ENCODE data around the gene NKAIN2. TPM values are rescaled to one million over a fixed set of nuclear protein-coding genes. Genes with fewer than 3 reads are reported as not detected.

NKAIN2 gene
- total RNA-seq, 2 donors from 2014 or later = not detected

- no peak for ATAC-seq
- Mint-ChIP-seq H3K27me3 (no peaks in the 10 kb centered on the region), H3K4me3 (no peak overlapping the region)
These were observed 961.6 kb downstream of the NKAIN2 start for GRCh38 chr6:124765280-124765679.

GRCh38 chr6:124768224-124768623 lies 964.6 kb downstream of the NKAIN2 start:
- H3K36me3 Mint-ChIP-seq = no peaks in the 10 kb centered on the region
- ATAC-seq = no peak
- no peaks in the 10 kb centered on the region for H3K4me1 Mint-ChIP-seq (ENCODE audit: low read depth in 2 of 2)
- H3K27ac Mint-ChIP-seq = no peak overlapping the region
- no peak for DNase-seq (ENCODE audit: low spot score)
- no peak overlapping the region for H3K4me3 Mint-ChIP-seq
- no peaks in the 10 kb centered on the region for H3K27me3 Mint-ChIP-seq
- no peaks in the 10 kb centered on the region for H3K9me3 Mint-ChIP-seq

More at GRCh38 chr6:124765280-124765679, 961.6 kb downstream of the NKAIN2 start:
- Mint-ChIP-seq H3K4me1 (ENCODE audit: low read depth in 2 of 2) (no peaks in the 10 kb centered on the region), H3K36me3 (no peaks in the 10 kb centered on the region), H3K9me3 (no peaks in the 10 kb centered on the region), H3K27ac (no peak overlapping the region)
- DNase-seq (ENCODE audit: low spot score) = no peak

DNA sequence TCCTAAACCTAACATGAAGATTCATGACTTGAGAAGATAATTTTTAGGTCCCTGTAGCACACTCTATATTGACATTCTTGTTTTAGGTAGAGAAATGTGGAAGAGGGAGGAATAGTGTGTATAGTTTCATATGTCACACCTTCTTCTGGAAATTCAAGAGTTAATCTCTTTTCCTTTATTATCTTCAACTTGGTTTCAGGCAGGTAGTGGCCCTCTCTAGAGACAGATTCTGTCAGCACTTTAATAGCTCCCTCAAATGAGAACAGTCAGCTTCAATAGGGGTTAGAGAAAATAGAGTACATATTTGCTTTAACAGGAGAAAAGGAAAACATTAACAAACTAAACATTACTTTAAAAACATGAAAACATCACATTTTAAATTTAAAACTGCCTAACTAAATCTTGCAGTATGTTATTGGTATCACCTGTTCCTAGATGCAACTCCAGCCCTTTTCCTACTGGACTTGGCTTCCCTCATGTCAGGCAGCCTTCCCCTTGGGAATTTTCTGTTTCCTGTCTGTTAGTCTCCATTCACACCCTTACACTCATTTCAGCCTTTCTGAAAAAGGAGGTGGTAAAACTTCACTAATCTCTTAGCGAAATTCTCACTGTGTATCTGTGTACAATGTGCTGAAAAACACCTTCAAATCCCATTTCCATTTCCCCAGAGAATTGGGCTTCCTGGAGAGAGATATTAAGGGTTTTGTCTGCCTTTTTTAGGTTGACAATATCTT lies 966.3 kb downstream of the NKAIN2 start:
- ATAC-seq (no peak), DNase-seq (ENCODE audit: low spot score) (no peak)
- no peaks in the 10 kb centered on the region for H3K36me3 Mint-ChIP-seq
- H3K4me1 Mint-ChIP-seq (ENCODE audit: low read depth in 2 of 2) = no peaks in the 10 kb centered on the region
- H3K27me3 Mint-ChIP-seq = no peaks in the 10 kb centered on the region
- no peaks in the 10 kb centered on the region for H3K9me3 Mint-ChIP-seq
- no peak overlapping the region for H3K4me3 Mint-ChIP-seq
- H3K27ac Mint-ChIP-seq = no peak overlapping the region

- no peak overlapping the region for H3K4me3 Mint-ChIP-seq
- no peaks in the 10 kb centered on the region for H3K27me3 Mint-ChIP-seq
- no peak overlapping the region for H3K27ac Mint-ChIP-seq
- ATAC-seq (no peak), DNase-seq (ENCODE audit: low spot score) (no peak)
- no peaks in the 10 kb centered on the region for H3K4me1 Mint-ChIP-seq (ENCODE audit: low read depth in 2 of 2)
- H3K36me3 Mint-ChIP-seq = no peaks in the 10 kb centered on the region
- no peaks in the 10 kb centered on the region for H3K9me3 Mint-ChIP-seq
These were observed 967.1 kb downstream of the NKAIN2 start for GRCh38 chr6:124770784-124771183.

GRCh38 chr6:124772733-124773319 lies 969.2 kb downstream of the NKAIN2 start:
- H3K27ac Mint-ChIP-seq = no peak overlapping the region
- DNase-seq (ENCODE audit: low spot score) (no peak), ATAC-seq (no peak)

DNA sequence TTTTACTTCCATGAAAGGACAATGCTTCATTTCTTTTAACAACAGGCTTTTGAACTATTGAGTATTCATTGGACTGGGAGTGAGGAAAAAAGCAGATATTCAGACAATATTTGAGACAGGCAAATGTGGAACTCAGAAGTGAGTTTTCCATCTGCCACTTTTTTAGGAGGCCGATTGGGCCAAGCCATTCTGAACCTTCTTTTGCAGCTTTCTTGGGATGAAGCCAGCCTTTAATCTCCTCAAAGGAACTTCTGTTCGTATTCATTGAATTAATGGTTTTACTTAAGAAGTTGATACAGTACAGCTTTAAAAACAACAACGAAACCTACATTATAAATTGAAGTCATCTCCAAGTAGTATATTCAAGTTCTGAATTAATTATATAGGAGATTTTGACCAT lies 971.5 kb downstream of the NKAIN2 start:
- DNase-seq (ENCODE audit: low spot score) = no peak
- Mint-ChIP-seq H3K27me3 (no peaks in the 10 kb centered on the region), H3K4me1 (ENCODE audit: low read depth in 2 of 2) (no peaks in the 10 kb centered on the region), H3K4me3 (no peak overlapping the region), H3K36me3 (no peaks in the 10 kb centered on the region), H3K27ac (no peak overlapping the region), H3K9me3 (peaks cover 4% of the 10 kb centered on the region)
- ATAC-seq = no peak

More at GRCh38 chr6:124772733-124773319, 969.2 kb downstream of the NKAIN2 start:
- no peaks in the 10 kb centered on the region for H3K4me1 Mint-ChIP-seq (ENCODE audit: low read depth in 2 of 2)
- H3K4me3 Mint-ChIP-seq = no peak overlapping the region
- H3K27me3 Mint-ChIP-seq = no peaks in the 10 kb centered on the region
- H3K36me3 Mint-ChIP-seq = no peaks in the 10 kb centered on the region
- no peaks in the 10 kb centered on the region for H3K9me3 Mint-ChIP-seq

DNA sequence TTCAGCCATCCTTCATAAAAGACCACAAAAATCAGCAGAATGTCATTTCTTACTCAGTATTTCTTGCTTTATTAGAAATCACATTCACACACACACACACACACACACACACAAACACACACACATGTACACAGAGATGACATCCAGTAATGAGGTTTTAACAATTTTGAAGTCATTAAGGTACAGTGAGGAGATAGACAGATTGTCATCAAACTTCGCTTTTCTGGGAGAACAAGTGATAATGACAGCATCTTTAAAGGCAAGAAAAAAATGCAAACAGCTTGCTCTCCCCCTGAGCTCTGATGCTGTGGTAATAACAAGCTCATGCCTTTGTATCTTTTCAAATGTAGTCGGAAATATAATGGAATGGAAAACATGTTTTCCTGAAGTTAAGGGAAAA lies 974.2 kb downstream of the NKAIN2 start:
- ATAC-seq = no peak
- Mint-ChIP-seq H3K27me3 (no peaks in the 10 kb centered on the region), H3K36me3 (no peaks in the 10 kb centered on the region), H3K4me3 (no peak overlapping the region), H3K27ac (no peak overlapping the region), H3K9me3 (peaks cover 4% of the 10 kb centered on the region), H3K4me1 (ENCODE audit: low read depth in 2 of 2) (no peaks in the 10 kb centered on the region)
- DNase-seq (ENCODE audit: low spot score) = no peak

DNA sequence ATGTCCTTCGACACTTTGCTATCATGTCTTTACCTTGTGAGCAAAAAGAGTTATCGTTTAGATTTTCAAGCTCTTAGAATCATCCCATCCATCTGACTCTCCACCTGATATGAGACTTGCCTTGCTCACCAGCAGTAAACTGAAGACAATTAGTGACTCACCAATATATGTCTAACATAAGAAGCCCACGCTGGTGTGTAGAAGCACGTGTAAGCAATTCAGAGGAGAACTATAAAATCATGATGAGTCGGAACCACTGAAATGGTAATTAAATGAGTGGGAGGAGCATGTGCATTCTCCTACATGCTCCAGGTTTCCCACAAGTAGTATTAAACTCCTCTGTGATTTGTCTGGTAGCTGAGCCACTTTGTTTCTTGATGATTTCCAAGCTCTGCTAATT lies 977.0 kb downstream of the NKAIN2 start:
- Mint-ChIP-seq H3K9me3 (peaks cover 4% of the 10 kb centered on the region), H3K4me3 (no peak overlapping the region), H3K27me3 (peaks cover 0 to 2% of the 10 kb centered on the region in 2 donors), H3K36me3 (no peaks in the 10 kb centered on the region), H3K27ac (no peak overlapping the region), H3K4me1 (ENCODE audit: low read depth in 2 of 2) (no peaks in the 10 kb centered on the region)
- DNase-seq (ENCODE audit: low spot score) (no peak), ATAC-seq (no peak)

GRCh38 chr6:124783344-124783743 lies 979.7 kb downstream of the NKAIN2 start:
- H3K27ac Mint-ChIP-seq = no peak overlapping the region
- DNase-seq (ENCODE audit: low spot score) (no peak), ATAC-seq (no peak)

DNA sequence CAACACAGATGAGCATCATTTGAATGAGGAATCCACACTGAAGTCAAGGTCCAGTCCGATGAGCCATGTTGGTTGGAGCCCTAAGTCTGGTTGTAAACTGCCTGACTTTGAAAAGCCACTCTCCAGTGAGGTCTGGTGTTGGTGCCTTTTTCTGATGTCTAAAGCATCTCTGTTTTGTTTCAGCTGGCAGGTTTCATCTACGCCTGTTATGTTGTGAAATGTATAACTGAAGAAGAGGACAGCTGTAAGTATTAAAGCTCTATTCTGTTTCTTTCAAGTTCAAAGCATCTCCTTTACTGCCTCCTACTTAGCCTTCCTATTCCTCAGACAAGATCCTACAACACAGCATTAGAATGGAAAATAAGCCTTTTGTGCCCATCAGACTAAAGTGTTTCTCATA lies 987.5 kb downstream of the NKAIN2 start:
- Mint-ChIP-seq H3K9me3 (peaks cover 7% of the 10 kb centered on the region), H3K4me3 (no peak overlapping the region), H3K36me3 (no peaks in the 10 kb centered on the region), H3K4me1 (ENCODE audit: low read depth in 2 of 2) (no peaks in the 10 kb centered on the region), H3K27me3 (no peaks in the 10 kb centered on the region), H3K27ac (no peak overlapping the region)
- ATAC-seq = no peak
- no peak for DNase-seq (ENCODE audit: low spot score)

More at GRCh38 chr6:124783344-124783743, 979.7 kb downstream of the NKAIN2 start:
- H3K4me3 Mint-ChIP-seq = no peak overlapping the region
- H3K27me3 Mint-ChIP-seq = peaks cover 0 to 2% of the 10 kb centered on the region in 2 donors
- H3K36me3 Mint-ChIP-seq = no peaks in the 10 kb centered on the region
- H3K4me1 Mint-ChIP-seq (ENCODE audit: low read depth in 2 of 2) = no peaks in the 10 kb centered on the region
- peaks cover 10% of the 10 kb centered on the region for H3K9me3 Mint-ChIP-seq

GRCh38 chr6:124792386-124792785 lies 988.7 kb downstream of the NKAIN2 start:
- ATAC-seq = no peak
- no peaks in the 10 kb centered on the region for H3K27me3 Mint-ChIP-seq
- H3K27ac Mint-ChIP-seq = no peak overlapping the region
- DNase-seq (ENCODE audit: low spot score) = no peak
- no peaks in the 10 kb centered on the region for H3K36me3 Mint-ChIP-seq
- no peaks in the 10 kb centered on the region for H3K4me1 Mint-ChIP-seq (ENCODE audit: low read depth in 2 of 2)
- H3K4me3 Mint-ChIP-seq = no peak overlapping the region
- peaks cover 5% of the 10 kb centered on the region for H3K9me3 Mint-ChIP-seq

- no peaks in the 10 kb centered on the region for H3K4me1 Mint-ChIP-seq (ENCODE audit: low read depth in 2 of 2)
- DNase-seq (ENCODE audit: low spot score) = no peak
- no peak for ATAC-seq
- no peak overlapping the region for H3K27ac Mint-ChIP-seq
- no peaks in the 10 kb centered on the region for H3K27me3 Mint-ChIP-seq
- no peak overlapping the region for H3K4me3 Mint-ChIP-seq
- H3K36me3 Mint-ChIP-seq = no peaks in the 10 kb centered on the region
- peaks cover under 1% of the 10 kb centered on the region for H3K9me3 Mint-ChIP-seq
These were observed 989.7 kb downstream of the NKAIN2 start for GRCh38 chr6:124793398-124793797.

DNA sequence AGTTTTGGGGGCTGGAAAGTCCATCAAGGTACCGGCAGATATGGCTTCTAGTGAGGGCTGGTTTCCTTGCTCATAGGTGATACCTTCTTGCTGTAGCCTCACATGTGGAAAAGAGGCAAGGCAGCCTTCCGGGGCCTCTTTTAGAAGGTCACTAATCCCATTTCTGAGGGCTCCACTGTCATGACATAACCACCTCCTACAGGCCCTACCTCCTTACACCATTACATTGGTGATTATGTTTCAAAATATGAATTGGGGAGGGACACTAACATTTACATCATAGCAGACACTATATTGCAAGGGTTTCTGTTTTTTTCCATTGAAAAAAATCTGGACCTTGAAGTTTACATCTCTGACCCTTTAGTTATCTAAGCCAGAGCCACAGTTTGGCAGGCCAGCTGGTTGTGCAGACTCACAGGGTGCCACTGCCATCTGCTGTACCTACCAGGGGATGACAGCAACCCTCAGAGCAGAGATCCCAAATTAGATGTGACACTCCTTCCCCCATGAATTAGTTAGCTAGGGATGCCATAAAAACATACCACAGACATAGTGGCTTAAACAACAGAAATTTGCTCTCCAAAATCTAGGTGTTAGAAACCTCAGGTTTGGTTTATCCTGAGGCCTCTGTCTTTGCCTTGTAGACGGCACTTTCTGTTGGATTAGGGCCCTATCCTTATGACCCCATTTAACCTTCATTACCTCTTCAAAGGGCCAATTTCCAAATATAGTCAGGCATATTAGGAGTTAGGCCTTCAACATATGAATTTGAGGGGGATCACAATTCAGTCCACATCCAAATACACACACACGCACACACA lies 992.2 kb downstream of the NKAIN2 start:
- no peaks in the 10 kb centered on the region for H3K27me3 Mint-ChIP-seq
- H3K27ac Mint-ChIP-seq = no peak overlapping the region
- H3K36me3 Mint-ChIP-seq = no peaks in the 10 kb centered on the region
- no peak for ATAC-seq
- no peaks in the 10 kb centered on the region for H3K4me1 Mint-ChIP-seq (ENCODE audit: low read depth in 2 of 2)
- no peak for DNase-seq (ENCODE audit: low spot score)
- H3K9me3 Mint-ChIP-seq = no peaks in the 10 kb centered on the region
- H3K4me3 Mint-ChIP-seq = no peak overlapping the region

GRCh38 chr6:124796464-124796970 lies 992.9 kb downstream of the NKAIN2 start:
- ATAC-seq (no peak), DNase-seq (ENCODE audit: low spot score) (no peak)
- Mint-ChIP-seq H3K27me3 (no peaks in the 10 kb centered on the region), H3K4me1 (ENCODE audit: low read depth in 2 of 2) (no peaks in the 10 kb centered on the region), H3K27ac (no peak overlapping the region), H3K36me3 (no peaks in the 10 kb centered on the region), H3K9me3 (no peaks in the 10 kb centered on the region), H3K4me3 (no peak overlapping the region)
